DMS53 treated with DMSO at 0.1 percent for 48 hours (cell line): ENCODE measurements around the gene PTPN21.

Source experiments
- DNase-seq: peaks from one replicate; lab custom pipeline; 2025; ENCODE audit not compliant: unreplicated experiment; lab: John Stamatoyannopoulos, UW

PTPN21 gene

DNA sequence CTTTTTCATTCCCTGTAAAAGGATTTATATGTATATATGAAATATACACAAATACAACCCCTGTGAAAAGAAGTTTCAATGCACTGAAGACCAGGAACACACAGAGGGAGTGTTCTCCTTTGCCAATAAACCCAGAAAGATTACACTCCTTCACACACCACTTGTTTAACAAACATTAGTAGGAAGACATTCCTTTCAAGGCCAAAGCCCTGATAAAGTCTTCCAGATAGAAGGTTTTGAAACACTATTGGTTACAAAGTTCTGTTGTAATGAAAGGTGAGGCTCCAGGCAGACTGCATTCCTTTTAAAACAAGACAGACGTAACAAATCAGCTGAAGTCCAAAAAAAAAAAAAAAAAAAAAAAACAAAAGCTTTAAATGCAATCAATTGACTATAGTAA, 81.0 kb downstream of the PTPN21 start:
- no peak for DNase-seq

DNA sequence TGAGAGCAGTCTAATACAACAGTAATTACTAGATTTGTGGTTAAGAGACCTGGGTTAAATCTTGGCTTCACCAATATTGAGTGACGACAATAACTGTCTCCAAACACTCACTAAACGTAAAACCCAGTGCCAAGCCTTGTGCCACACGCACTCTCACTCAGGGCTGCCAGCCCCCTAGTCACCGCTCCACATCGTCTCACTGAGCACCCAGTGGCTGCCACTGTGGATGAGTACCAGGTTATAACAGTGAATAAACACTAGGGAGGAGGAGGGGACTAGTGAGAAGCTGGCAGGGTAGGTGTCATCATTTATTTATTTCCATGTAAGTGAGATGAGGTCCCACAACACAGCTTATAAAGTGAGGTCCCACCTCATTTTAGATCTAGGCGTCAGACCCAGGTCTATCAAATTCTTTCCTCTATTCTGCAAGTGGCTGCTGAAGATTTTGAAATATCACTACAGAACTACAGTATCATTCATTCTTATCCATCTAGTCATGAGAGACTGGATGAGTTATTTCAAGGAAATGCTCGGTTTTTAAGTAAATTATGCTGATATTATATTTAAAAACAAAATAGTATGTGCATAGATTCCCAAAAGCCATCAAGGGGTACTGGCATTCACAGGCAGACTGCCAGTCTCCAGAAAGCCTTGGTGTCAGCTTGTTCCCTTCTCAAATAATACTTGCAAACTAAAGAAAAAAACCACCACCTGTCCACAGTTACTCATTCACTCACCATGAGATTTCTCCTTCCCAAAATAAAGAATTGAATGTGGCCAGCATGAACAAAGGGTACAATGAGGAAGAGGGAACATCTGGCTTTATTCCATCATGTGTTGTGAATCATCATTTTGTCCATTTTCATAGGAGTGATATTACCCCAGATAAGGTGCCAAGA, 84.0 kb downstream of the PTPN21 start:
- DNase-seq = no peak

GRCh38 chr14:88468406-88468805, 86.4 kb downstream of the PTPN21 start:
- peak; percentile 0 for DNase-seq

GRCh38 chr14:88463318-88463717, 91.5 kb downstream of the PTPN21 start:
- DNase-seq = peak; percentile 4

- no peak for DNase-seq
Observed at GRCh38 chr14:88454886-88455285, 99.9 kb downstream of the PTPN21 start.

DNA sequence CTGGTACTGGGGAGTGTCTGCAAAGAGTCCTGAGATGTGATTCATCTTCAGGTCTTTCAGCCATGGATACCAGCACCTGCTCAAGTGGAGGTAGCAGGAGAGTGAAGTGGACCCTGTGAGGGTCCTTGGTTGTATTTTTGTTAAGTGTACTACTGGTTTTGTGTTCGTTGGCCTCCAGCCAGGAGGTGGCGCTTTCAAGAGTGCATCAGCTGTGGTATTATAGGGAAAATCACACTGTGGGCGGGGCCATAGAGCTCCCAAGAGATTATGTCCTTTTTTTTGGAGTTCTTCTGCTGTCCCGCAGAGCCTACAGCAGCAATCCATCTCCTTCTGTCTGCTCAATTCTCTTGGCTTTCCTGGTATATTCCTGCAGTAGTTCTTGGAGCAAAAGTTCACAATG, 102.6 kb downstream of the PTPN21 start:
- no peak for DNase-seq

GRCh38 chr14:88439088-88439487, 115.7 kb downstream of the PTPN21 start:
- DNase-seq = no peak

GRCh38 chr14:88437658-88438057, 117.1 kb downstream of the PTPN21 start:
- no peak for DNase-seq

- DNase-seq = no peak
Observed at GRCh38 chr14:88430976-88431375, 123.8 kb downstream of the PTPN21 start.

DNA sequence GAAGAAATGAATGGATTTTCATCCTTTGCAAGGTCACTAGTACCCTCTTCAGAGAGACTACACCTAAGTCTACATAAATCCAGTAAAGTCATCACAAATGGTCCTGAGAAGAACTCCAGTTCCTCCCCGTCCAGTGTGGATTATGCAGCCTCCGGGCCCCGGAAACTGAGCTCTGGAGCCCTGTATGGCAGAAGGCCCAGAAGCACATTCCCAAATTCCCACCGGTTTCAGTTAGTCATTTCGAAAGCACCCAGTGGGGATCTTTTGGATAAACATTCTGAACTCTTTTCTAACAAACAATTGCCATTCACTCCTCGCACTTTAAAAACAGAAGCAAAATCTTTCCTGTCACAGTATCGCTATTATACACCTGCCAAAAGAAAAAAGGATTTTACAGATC, 128.5 kb downstream of the PTPN21 start:
- no peak for DNase-seq

GRCh38 chr14:88424573-88424972, 130.2 kb downstream of the PTPN21 start:
- DNase-seq = no peak

GRCh38 chr14:88422919-88423650, 131.7 kb downstream of the PTPN21 start:
- DNase-seq = no peak

DNA sequence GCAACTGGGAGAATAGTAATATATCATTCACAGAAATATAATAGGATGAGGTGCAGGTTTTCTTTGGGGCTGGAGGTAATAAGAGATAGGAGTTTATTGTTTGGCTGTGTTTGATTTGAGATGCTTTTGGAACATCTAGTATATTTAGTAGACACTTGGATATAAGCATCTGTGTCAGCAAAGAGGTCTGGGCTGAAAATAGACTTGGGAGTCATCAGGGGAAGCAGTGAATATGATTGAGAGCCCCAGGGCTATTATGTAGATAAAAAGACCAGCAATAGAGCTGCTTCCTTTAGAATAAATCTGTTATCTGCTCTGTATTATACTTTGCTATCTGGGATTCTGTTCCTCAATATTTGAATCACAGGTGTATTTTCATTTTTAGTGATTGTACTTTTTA, 132.8 kb downstream of the PTPN21 start:
- DNase-seq = no peak

- no peak for DNase-seq
Observed at GRCh38 chr14:88421286-88421685, 133.5 kb downstream of the PTPN21 start.

DNA sequence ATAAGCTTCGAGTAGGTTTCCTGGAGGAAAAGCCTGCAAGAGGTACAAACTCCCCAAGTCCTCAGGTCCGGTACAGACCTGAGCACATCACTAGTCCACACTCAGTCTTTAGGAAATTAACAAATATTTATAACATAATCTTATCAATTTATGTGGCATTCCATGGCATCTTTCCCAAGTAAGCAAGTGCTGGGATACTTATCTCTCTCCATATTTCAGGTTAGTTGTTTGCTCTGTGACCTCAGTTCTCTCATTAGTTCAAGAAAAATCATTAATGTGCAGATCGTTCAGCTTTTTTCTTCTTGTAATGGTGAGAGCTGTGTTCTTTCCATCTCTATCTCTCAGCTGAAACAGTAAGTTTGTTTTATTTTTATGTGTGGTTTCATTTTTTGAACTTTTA, 134.6 kb downstream of the PTPN21 start:
- no peak for DNase-seq

DNA sequence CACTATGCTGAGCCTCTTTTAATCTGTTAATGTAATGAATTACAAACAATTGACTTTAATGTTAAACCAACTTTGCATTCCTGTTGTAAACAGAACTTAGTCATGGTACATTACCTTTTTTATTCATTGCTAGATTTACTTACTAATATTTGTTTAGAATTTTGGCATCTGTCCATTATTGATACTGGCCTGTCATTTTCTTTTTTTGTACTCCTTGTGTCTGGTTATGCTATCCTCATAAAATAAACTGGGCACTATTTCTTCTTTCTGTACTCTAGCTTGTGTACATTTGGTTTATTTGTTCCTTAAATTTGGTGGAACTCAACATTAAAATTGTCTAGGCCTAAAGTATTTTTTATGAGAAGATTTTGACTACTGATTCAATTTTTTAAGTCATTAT, 137.2 kb downstream of the PTPN21 start:
- DNase-seq = peak; percentile 26
